ENCODE data around the gene BMP5. TPM values are rescaled to one million over a fixed set of nuclear protein-coding genes. Genes with fewer than 3 reads are reported as not detected.

BMP5 gene
- total RNA-seq, 2 experiments from 2014 or later: not detected

GRCh38 chr6:55729665-55730064 is 145.7 kb downstream of the BMP5 start:
- intact Hi-C loops (cut with DNase I, micrococcal nuclease): no loop called here
- ATAC-seq (ENCODE audit: poor library complexity) (no peak), DNase-seq (no peak)
- Mint-ChIP-seq H3K9me3 (peaks cover 7% of the 10 kb centered on the region), H3K4me1 (ENCODE audit: low read depth) (no peaks in the 10 kb centered on the region), H3K27ac (no peak overlapping the region), H3K27me3 (no peaks in the 10 kb centered on the region), H3K36me3 (ENCODE audit: low read depth) (no peaks in the 10 kb centered on the region), H3K4me3 (no peak overlapping the region)
- Histone ChIP-seq H3K36me3 (ENCODE audit: insufficient read depth, low read length) (no peaks in the 10 kb centered on the region), H3K4me3 (ENCODE audit: low read length) (no peak overlapping the region), H3K27me3 (ENCODE audit: control insufficient read depth in 1 of 2, insufficient read depth in 2 of 2, low read length in 2 of 2) (no peaks in the 10 kb centered on the region), H3K9me3 (ENCODE audit: control insufficient read depth in 1 of 2, insufficient read depth in 1 of 2, low read length in 2 of 2) (no peaks in the 10 kb centered on the region), H3K4me1 (ENCODE audit: insufficient read depth, low read length) (no peaks in the 10 kb centered on the region), H3K27ac (ENCODE audit: low read depth in 1 of 2, low read length in 2 of 2) (no peak overlapping the region)
- CTCF ChIA-PET: no interaction called here
- TF ChIP-seq CTCF (IDR thresholded peaks at IDR 0.05): no peak
- POLR2A ChIA-PET: interaction anchor here (0.6 kb wide), 1 partner anchor 9 kb away, joined by 4 read pairs; no protein-coding TSS in a partner anchor

- Mint-ChIP-seq H3K9me3 (peaks cover 2% of the 10 kb centered on the region), H3K27ac (no peak overlapping the region), H3K27me3 (no peaks in the 10 kb centered on the region), H3K4me1 (ENCODE audit: low read depth) (no peaks in the 10 kb centered on the region), H3K36me3 (ENCODE audit: low read depth) (no peaks in the 10 kb centered on the region), H3K4me3 (no peak overlapping the region)
- H3K9me3 ChIP-seq (ENCODE audit: control insufficient read depth in 1 of 2, insufficient read depth in 1 of 2, low read length in 2 of 2): peaks cover 0 to 9% of the 10 kb centered on the region in 2 experiments
- ChIA-PET POLR2A (no interaction called here), CTCF (no interaction called here)
- H3K27ac ChIP-seq (ENCODE audit: low read depth in 1 of 2, low read length in 2 of 2): no peak overlapping the region
- TF ChIP-seq CTCF (IDR thresholded peaks at IDR 0.05): no peak
- no peaks in the 10 kb centered on the region for H3K27me3 ChIP-seq (ENCODE audit: control insufficient read depth in 1 of 2, insufficient read depth in 2 of 2, low read length in 2 of 2)
- H3K4me3 ChIP-seq (ENCODE audit: low read length): no peak overlapping the region
- H3K4me1 ChIP-seq (ENCODE audit: insufficient read depth, low read length): no peaks in the 10 kb centered on the region
- intact Hi-C loops (cut with DNase I, micrococcal nuclease): no loop called here
- H3K36me3 ChIP-seq (ENCODE audit: insufficient read depth, low read length): no peaks in the 10 kb centered on the region
- no peak for DNase-seq
- no peak for ATAC-seq (ENCODE audit: poor library complexity)
Observed at GRCh38 chr6:55726144-55726543, 149.2 kb downstream of the BMP5 start.

DNA sequence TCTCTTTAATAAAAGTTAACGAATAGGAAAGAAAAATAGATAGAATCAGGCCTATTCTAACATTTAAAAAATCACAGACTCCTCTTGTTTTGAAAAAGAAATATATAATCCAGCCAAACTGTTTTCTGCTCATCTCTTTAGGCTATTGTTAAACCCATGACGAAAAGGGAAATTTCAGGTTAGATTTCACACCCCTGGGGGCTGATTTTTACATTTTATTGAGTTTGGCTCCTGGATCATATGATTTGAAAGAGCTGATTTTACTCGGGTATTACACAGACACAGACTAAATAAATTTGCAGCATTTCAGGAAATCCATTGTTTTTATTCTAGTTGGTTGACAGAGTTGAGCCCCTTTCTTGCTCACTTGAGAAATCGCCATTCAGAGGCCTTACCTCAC is 160.6 kb downstream of the BMP5 start:
- Histone ChIP-seq H3K9me3 (ENCODE audit: control insufficient read depth in 1 of 2, insufficient read depth in 1 of 2, low read length in 2 of 2) (no peaks in the 10 kb centered on the region), H3K4me1 (ENCODE audit: insufficient read depth, low read length) (no peaks in the 10 kb centered on the region), H3K27ac (ENCODE audit: low read depth in 1 of 2, low read length in 2 of 2) (no peak overlapping the region), H3K36me3 (ENCODE audit: insufficient read depth, low read length) (no peaks in the 10 kb centered on the region), H3K27me3 (ENCODE audit: control insufficient read depth in 1 of 2, insufficient read depth in 2 of 2, low read length in 2 of 2) (no peaks in the 10 kb centered on the region), H3K4me3 (ENCODE audit: low read length) (no peak overlapping the region)
- H3K9me3 Mint-ChIP-seq: peaks cover 7% of the 10 kb centered on the region
- no peak for TF ChIP-seq CTCF (IDR thresholded peaks at IDR 0.05)
- ChIA-PET POLR2A (no interaction called here), CTCF (no interaction called here)
- ATAC-seq (ENCODE audit: poor library complexity) (no peak), DNase-seq (no peak)
- H3K4me1 Mint-ChIP-seq (ENCODE audit: low read depth): no peaks in the 10 kb centered on the region
- intact Hi-C loops (cut with DNase I, micrococcal nuclease): no loop called here
- no peaks in the 10 kb centered on the region for H3K36me3 Mint-ChIP-seq (ENCODE audit: low read depth)
- H3K27ac Mint-ChIP-seq: no peak overlapping the region
- H3K4me3 Mint-ChIP-seq: no peak overlapping the region
- no peaks in the 10 kb centered on the region for H3K27me3 Mint-ChIP-seq

Measured in CD4-positive, alpha-beta T cell (primary cell).